ENCODE results near the gene CNTNAP5.

CNTNAP5 gene

DNA sequence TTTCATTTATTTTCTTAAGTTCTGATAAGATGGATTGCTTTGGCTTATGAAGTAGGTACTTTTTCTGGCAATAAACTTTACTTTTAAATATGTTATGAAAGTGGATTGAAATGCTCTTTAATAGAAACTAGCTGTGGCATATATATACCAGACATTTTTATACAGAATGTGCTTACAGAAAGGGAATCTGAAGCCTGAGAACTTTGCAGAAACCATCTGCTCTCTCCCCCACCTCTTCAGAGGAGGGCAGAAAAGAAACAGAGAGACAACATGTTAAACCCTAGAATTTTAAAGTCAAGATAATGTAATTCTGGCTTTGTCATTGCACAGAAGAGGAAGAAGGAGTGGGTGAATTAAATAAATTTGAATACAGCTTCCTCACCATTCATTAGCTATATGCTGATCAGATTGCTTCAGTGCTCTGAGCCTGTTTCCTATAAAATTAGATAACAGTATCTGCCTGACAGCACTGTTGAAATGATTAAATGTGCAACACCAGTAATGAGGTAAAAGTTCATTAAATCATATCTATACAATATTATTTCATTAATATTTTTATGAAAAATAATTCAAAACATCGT is 247.3 kb downstream of the CNTNAP5 start:
- DNase-seq: no peak

DNA sequence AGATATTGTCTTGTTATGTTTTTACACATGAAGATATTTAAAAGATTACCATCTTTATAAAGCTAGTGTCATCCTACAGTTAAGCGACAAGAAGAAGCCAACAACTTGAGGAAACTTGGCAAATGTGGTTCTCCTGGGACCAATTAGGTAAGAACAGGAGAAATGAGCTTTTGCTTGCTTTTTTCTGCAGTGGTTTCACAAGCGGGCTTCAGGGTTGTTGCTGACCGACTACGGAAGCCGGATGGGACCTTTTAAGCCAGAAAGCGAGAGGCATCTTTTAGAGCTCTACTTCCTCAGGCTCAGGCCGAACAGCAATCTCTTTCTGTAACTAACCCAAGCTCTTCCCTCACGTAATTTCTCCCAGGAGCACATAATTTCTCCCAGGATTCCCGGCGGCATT is 256.5 kb downstream of the CNTNAP5 start:
- no peak for DNase-seq

DNA sequence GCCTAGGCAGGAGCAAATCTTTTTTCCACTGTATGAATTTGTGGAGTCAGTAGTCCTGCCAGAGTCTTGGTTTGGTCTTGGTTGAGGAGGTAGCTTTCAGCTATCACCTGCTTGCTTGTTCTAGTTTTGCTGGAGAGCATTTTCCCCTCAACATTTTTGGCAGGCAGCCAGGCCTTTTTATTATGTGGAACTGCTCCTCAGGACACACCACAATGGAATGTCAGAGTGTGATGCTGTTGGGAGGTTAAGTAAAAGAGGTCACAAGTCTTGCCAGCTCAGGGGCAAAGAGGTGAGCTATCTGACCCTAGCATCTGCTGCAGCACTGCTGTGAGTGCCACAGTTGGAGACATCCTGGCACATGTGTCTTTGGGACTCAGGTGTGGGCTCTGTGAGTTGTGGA is 258.0 kb downstream of the CNTNAP5 start:
- DNase-seq: no peak

DNA sequence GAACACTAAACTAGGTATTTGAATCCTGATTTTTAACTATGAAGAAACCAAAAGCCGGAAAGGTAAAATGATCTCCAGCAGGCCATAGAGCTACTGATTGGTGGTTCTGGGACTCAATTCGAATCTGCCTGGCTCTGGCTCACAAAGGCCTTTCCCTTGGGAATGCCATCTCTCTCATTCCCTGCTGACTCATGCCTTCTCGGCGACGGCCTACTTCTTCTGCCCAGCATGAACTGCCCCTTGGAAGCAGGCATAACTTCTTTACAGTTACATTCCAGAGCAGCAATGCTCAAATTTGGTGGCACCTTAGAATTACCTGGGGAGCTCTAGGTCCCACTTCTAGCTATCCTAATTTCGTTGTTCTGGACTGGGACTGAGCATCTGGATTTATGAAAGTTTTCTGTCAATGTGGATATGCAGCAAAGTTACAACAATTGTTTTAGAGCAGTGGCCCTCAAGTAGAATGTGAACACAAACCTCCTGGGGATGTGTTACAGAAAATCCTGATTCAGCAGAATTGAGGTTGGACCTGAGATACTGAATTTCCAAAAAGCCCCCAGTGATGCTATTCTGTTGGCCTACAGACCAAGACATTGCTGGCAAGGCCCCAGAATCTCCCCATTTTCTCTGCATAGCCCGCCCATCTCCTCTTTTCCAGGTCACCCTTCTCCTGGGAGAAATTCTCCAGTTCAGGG is 261.1 kb downstream of the CNTNAP5 start:
- no peak for DNase-seq

DNA sequence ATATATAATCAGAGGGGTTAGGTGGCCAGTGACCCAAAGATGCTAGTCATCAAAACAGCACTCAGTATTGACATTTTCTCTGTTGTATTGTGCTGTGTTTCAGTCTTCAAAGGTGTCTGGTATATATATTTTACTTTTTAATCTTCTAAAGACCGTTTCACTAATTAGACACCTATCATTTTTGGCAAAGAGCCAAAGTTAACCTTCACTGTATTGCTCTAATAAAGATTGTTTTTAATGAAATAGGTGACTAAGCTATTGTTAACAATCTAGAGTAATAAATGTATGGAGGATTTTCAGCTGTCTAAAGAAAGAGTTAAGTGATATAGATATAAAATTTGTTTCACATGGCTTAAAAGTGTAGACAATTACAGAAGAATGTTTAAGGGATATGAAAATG is 264.0 kb downstream of the CNTNAP5 start:
- DNase-seq: no peak

DNA sequence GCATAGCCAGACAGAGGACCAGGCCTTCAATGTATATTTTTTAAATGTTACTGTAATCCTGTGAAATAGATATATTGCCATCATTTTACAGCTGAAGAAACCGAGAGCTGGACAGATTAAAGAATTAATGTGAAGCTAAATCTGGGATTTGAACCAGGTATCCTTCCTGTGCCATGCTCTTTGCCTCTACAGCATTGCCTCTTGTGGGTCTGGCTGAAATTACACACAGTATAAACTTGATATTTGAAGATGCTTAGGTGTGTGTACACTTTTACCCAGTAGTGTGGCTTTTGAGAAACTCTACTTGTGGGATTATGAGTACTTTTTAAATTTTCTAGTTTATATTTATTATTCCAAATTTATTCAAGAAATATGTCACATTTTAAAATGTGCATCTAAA is 264.5 kb downstream of the CNTNAP5 start:
- no peak for DNase-seq

DNA sequence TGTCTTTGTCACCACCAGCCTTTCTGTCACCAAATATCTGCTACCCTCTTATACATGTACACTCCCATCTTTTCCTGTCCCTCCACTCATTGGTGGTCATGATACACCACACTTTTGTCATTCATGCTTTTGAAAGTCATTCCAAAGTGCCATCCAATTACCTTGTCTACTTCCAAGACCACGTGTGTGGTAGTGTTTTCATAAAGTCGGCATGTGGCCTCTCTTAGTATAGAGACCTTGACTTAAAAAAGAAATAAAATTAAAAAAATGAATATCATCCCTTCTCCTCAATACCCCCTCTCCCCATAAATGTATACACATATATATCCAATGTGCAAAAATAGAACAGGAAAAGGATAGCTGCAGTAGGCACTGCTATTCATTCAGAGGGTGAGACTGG is 271.4 kb downstream of the CNTNAP5 start:
- no peak for DNase-seq

DNA sequence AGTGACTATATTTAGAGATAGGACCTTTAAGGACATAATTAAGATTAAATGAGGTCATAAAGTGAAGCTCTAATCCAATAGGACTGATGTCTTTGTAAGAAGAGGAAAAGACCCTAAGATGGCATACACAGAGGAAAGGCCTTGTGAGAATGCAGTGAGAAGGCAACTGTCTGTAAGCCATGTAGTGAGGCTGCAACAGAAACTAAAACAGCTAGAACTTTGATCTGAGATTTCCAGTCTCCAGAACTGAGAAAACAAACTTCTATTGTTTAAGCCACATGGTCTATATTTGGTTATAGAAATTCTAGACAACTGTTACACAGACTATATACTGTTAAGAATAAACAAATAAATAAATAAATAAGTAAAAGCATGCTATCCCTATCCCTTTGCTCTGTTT is 276.8 kb downstream of the CNTNAP5 start:
- DNase-seq: no peak

DNA sequence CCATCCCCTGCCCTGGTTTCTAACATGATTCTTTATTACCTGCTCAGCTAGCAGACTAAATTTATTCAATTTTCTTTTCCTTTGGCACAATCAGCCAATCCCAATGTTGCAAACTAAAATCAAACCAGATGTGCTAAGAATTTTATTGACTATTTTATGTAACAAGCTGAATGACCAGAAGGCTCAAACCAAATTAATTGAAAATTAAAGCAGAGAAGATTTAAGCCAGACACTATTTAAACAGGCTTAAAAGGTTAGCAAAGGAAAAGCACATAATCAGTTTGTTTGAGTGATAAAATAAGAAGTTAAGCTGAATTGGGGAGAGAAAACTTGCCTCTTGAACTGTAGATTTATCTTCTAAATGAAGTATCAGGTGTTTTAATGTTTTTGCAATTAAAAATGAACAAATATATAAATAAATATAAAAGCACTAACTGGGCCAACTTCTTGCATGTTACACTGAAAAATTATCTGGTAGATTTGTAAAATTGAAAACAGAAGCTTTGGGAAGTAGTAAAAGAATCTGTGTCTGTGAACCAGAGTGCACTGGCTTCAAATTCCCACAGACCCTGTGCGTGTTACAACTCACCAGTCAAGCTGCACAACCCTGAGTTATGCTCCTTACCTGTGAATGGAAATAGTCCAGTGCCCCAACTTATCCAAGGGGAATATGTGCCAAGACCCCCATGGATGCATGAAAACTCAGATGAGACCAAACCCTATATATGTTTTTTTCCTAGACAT is 283.4 kb downstream of the CNTNAP5 start:
- DNase-seq: no peak

DNA sequence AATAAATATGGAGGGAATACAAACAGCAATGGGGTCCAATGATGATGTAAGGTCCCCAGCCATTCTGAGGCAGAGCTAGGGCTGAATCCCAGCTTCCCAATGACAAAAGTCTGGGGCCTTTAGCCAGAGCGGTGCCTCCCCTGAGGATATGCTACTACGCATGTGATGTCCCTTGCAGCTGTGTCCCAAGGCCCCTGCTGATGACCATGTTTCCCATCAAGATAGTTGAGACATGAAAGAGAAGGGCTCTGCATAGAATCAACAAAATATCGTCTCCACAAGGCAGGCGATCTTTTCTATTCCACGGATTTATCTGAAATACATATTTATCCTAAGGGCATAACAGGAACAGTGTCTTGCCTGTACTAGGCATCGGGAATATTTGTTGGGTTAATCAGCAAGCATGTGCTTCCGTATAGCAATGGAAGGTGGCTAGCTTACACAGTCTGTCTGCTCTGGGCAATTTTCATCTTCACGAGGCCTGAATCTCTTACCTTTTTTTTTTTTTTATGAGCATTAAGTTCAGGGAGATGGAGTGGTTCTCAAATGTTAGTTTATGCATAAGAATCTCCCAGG is 284.6 kb downstream of the CNTNAP5 start:
- DNase-seq: peak; percentile 11

DNA sequence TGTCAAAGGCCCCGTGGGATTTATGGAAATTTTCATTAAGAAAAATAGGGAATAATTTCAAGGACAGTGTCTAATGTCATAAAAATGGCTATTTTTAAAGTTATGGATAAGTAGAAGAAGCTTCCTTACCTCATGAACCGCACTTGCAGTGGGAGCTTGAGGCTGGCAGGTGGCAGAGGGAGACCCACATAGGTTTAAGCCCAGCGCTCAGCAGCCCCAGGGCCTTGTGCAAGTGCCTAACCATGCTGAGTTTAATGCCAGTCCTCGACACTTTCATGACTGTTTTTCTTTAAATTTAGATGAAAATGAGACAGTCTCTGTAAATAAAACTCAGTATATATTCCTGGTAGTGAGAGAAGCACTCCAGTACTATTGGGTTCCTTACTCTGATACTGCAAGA is 285.6 kb downstream of the CNTNAP5 start:
- no peak for DNase-seq

DNA sequence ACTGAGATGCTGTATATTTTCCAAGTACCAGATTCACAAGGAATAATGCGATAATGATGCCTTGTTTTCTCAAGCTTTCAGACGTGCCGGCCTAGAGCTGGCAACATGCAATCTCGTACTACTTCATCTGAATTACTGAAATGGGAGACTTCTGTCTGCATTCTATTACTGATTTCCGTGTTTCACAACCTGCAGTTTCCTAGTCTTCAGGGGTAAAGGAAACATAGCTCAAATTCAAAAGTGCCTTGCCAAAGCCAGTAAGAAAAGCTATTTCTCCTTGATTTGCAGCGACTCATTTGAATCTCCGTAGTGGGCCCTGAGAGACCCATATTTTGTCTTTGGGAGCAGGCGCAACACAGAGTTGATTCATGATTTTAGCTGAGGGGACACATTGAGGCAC is 289.0 kb downstream of the CNTNAP5 start:
- no peak for DNase-seq

DNA sequence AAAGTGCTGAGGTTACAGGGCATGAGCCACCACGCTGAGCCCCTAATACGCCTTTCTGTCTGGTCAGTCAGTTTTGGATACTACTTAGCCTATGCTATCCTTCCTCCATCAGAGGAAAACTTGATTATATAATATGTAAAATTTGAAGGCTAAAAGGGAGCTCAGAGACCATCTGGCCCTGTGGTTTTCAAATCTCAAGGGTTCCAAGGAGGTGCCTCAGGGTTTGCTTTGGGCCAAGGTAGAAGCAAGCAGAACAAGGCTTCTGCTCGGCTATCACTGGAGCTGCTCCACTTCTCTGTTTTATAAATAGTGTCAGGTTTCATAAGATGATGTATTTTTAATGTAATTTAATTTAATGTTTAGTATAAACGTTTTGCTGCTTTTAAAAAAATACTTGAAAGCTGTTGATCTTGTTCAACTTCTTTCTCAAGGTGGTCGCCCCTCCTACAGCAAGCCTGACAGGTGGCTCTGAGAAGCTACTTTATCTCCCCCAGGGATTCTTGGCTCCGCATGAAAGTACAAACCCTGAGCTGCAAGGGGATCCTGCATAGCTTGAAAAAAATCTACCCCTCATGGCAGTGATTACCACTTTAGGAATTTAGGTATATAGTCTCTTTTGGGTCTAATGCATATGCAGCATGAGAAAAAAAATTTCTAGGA is 290.3 kb downstream of the CNTNAP5 start:
- no peak for DNase-seq

DNA sequence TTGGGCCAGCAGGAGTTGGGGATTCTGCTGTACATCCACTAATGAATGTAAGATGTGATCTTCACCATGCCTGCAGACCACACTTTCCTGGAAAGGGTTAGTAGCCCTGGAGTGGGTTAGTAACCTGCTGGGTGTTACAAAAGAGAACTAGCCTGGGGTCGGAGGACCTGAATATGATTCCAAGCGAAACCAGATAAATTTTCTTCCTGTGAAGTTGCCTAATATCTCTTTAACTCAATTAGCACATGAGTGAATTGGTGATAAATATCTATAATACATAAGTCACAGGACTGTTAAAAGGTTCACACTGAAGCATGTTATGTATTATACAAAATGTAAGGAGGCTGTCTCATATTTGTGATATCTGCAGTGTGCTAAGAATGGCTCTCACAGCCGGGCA is 291.0 kb downstream of the CNTNAP5 start:
- no peak for DNase-seq

DNA sequence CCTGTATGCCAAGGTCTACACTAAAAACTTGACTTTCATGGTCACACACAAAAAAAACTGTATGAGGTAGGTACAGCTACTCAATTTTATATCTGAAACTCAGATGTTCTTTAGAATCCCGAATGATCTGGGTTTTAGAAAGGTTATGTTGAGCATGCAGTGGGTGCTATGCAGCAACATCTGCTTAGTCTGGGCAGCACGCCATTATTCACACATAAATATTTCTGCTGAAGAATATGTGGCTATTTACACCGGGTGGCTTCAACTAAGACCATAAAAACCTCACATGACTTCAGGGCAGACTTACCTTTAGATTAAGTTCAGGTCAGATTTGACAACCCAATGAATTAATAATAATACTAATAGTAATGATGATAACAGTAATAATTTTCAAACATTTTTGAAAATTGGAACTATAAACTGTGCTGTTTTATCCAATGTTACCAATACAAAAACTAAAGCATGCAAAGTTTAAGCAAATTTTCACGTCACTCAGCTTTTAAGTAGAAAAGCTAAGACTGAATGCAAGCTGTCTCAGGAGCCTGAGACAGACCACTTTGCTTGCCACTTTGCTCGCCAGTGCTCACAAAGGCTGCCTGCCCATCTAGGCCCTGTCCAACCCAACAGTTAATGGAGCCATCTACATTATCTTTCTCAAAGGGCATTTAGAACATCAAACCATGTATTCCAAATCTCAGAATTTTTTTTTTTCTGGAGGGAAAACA is 292.0 kb downstream of the CNTNAP5 start:
- no peak for DNase-seq

DNA sequence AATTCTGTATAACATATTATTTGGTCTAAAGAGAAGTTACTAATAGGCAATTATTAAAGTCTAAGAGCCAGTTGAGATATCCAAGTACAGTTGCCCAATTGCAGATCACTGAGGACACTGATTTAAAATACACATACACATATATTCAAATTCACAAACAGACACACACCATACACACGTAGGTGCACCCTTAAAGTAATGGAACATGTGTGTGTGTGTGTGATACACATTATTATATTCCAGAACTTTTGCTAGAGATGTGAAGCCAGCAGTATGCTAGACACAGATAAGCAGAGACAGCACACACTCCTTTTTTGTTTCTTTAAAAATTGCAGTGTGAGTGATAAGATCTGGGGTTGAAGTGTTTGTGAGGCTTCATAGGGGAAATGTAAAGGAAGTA is 292.5 kb downstream of the CNTNAP5 start:
- no peak for DNase-seq

DNA sequence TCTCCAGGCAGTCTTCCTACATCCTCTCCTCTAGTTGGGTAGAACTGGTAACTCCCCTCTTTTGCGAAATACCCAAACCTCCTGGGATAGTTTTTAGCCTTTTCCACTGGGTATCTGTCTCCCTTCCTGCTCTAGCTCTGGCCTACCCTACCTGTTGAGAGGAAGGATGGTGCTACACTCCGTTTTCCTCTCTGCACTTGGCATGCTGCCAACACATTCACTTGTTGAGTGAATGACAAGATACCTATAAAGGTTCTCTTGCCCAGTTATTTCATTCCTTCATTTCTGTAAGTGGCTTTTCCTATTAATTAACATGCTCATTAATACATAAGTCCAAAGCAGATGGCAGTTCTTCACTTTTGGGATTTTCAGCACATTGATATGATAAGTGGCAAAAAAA is 293.8 kb downstream of the CNTNAP5 start:
- no peak for DNase-seq

DNA sequence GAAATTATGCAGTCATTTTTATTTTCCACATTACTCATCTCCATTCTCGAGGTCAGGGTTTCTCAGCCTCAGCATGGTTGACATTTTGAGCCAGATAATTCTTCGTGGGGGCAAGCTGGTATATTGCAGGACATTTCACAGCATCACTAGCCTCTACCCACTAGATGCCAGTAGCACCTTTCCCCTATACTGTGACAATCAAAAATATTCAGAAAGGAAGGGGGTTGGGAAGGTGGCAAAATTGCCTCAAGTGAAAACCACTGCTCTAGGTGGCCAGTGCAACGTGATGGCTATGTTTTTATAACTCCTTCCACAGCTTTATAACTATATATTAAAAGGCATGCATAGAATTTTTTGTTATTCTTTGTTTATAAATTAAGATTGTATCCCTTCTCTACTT is 294.5 kb downstream of the CNTNAP5 start:
- DNase-seq: no peak

DNA sequence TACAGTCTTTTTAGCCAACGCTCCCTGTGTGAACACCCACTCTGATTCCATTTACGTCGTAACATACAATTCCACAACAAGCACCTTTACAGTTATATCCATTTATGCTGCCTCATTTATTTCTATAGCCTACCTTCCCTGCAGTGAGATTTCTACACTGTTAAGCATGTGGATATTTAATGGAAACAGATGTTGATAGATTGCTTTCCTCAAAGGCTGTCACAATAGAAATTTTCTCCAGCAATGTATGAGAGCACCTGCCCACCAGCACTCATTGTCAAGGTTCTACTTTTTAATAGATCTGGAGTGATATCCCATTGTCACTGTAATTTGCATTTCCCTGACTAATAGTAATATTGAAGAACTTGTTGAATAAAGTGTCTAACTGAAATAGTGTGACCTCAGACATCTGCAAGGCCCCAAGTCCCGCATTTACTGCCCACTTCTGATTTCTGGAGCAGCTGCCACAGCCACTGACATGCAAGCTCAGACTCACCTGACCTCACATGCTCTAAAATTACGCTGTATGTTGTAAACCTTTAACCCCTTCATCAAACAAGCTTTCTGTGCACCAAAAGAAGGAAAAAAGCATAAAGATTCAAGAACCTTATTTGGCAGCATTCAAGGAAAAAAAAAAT is 295.1 kb downstream of the CNTNAP5 start:
- no peak for DNase-seq

DNA sequence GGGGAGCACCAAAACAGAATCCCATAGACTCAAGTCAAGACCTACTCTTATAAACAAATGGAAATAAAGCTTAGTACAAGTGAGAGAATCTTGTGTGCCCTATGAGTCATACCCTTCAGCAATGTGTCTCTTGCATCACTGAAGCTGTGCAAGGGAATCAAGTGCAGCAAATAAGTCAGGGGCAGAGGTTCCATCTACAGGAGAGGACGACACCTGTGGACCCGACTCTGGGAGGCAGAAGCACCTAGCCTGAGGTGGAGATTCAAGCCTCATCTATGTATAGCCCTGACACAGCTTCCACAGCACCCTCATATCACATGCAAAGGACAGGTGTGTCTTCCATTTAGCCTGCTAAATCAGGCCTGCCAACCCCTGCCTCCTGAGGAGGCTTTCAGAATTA is 298.2 kb downstream of the CNTNAP5 start:
- no peak for DNase-seq

DNA sequence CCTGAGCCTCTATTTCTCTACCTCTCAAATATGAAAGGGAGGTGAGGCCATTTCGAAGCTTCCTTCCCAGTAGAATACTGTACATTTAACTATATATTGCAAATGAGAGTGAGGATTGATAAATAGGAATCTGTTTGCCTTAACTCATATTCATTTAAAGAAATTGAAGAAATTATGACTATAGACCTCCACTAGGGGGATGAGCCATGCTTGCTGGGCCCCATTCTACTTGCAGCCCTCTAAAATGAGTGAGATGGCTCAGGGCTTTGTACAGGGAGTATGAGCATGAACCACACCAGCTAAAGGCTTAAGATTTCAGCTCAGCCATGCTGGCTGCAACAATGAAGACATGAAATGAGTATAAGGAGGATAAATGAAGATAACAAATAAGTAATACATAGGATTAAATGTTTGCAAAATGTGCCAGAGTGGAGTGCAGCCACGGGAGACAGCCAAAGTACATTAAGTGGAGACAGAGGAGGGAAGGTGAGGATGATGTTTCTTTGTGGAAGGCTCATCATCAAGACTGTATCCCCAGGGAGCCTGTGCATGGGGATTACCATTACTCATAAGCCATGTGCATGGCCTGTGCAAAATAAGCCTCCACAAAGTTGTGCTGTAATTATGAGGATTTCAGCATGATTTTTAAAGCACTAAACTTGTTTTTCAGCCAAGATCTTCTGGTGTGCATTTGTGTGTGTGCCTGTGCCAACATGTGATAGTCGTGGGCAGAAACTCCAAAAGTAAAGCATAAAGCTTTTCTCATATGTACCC is 300.8 kb downstream of the CNTNAP5 start:
- peak; percentile 20 for DNase-seq
